HepG2 (cell line): Measurements from ENCODE around the gene MARCO.

Source experiments
- EZH2 ChIP-seq: conservative IDR thresholded peaks from 2 replicates; pipeline ENCODE4 v1.6.1; 2012; ENCODE audit warnings: mild to moderate bottlenecking, low read depth, low read length, moderate library complexity
- GLI4 ChIP-seq: sonication (generic); formaldehyde crosslinking; IDR thresholded peaks from 2 replicates; pipeline ENCODE4 v1.5.1; 2020; ENCODE audit warnings: missing genetic modification reagents, mild to moderate bottlenecking, moderate library complexity, borderline replicate concordance
- GTF2F1 ChIP-seq: fragments of 150-350 bp; IDR thresholded peaks from 2 replicates; pipeline ENCODE4 v1.6.1; 2014; ENCODE audit warnings: low read length
- NCOA2 ChIP-seq: sonication (generic); formaldehyde crosslinking; IDR thresholded peaks from 2 replicates; pipeline ENCODE4 v1.8.0; 2022; ENCODE audit warnings: inconsistent platforms
- NCOA5 ChIP-seq: sonication (generic); formaldehyde crosslinking; IDR thresholded peaks from 2 replicates; pipeline ENCODE4 v1.4.0; 2020; ENCODE audit warnings: missing genetic modification reagents
- NFYB ChIP-seq: sonication (generic); formaldehyde crosslinking; IDR thresholded peaks from 2 replicates; pipeline ENCODE4 v1.4.0; 2020; ENCODE audit warnings: missing genetic modification reagents
- PAWR ChIP-seq: sonication (generic); formaldehyde crosslinking; IDR thresholded peaks from 2 replicates; pipeline ENCODE4 v1.4.0; 2020; ENCODE audit warnings: missing genetic modification reagents, mild to moderate bottlenecking, borderline replicate concordance
- RFX5 ChIP-seq: IDR thresholded peaks from 2 replicates; pipeline ENCODE4 v1.6.1; 2011; ENCODE audit warnings: low read depth, low read length, improper control_type of control experiment
- TARDBP ChIP-seq: sonication (generic); formaldehyde crosslinking; IDR thresholded peaks from 2 replicates; pipeline ENCODE4 v1.8.0; 2022; ENCODE audit warnings: mild to moderate bottlenecking, missing genetic modification reagents
- TRIM24 ChIP-seq: sonication (generic); formaldehyde crosslinking; IDR thresholded peaks from 2 replicates; pipeline ENCODE4 v1.8.0; 2022; ENCODE audit warnings: mild to moderate bottlenecking, missing genetic modification reagents
- ZBTB1 ChIP-seq: sonication (generic); formaldehyde crosslinking; IDR thresholded peaks from 2 replicates; pipeline ENCODE4 v1.4.0; 2020; ENCODE audit warnings: missing genetic modification reagents, borderline replicate concordance
- ZFP82 ChIP-seq: sonication (generic); formaldehyde crosslinking; IDR thresholded peaks from 2 replicates; pipeline ENCODE4 v1.5.1; 2020; ENCODE audit warnings: mild to moderate bottlenecking, missing genetic modification reagents, borderline replicate concordance
- TF ChIP-seq, protein P1 (sequence below): sonication (generic); formaldehyde crosslinking; IDR thresholded peaks from 2 replicates; pipeline ENCODE4 v1.5.0; 2020; ENCODE audit warnings: mild to moderate bottlenecking, missing genetic modification reagents, moderate library complexity
- TF ChIP-seq, protein P2 (sequence below): sonication (generic); formaldehyde crosslinking; IDR thresholded peaks from 2 replicates; pipeline ENCODE4 v1.8.1; 2023; ENCODE audit warnings: missing genetic modification reagents, inconsistent platforms, borderline replicate concordance

DNA sequence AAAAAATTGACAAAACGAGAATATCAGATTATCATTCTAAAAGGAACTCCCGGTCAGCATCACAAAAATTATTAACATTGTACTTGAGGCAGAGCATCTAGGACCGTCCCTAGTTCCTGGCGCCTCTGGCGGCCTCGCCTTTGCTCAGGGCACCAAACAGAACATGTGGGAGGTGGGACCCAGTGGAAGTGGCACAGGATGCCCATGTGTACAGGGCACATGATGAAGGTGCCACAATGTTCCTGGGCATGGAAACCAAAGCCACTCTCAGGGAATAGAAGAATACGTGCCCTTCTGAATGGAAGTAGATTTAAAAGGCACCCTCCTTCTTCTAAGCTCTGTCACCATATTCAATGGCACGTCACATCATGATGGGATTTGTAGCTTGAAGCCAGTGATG lies 30.1 kb upstream of the MARCO start:
- TF ChIP-seq TARDBP (CRISPR knock-in tag) (no peak), PAWR (CRISPR knock-in tag) (no peak), GLI4 (CRISPR knock-in tag) (no peak), TRIM24 (CRISPR knock-in tag) (no peak), GTF2F1 (no peak), NFYB (CRISPR knock-in tag) (no peak), NCOA2 (no peak), ZFP82 (CRISPR knock-in tag) (no peak), NCOA5 (CRISPR knock-in tag) (no peak), EZH2 (no peak), RFX5 (no peak), ZBTB1 (CRISPR knock-in tag) (no peak)
- TF ChIP-seq, protein P1, sequence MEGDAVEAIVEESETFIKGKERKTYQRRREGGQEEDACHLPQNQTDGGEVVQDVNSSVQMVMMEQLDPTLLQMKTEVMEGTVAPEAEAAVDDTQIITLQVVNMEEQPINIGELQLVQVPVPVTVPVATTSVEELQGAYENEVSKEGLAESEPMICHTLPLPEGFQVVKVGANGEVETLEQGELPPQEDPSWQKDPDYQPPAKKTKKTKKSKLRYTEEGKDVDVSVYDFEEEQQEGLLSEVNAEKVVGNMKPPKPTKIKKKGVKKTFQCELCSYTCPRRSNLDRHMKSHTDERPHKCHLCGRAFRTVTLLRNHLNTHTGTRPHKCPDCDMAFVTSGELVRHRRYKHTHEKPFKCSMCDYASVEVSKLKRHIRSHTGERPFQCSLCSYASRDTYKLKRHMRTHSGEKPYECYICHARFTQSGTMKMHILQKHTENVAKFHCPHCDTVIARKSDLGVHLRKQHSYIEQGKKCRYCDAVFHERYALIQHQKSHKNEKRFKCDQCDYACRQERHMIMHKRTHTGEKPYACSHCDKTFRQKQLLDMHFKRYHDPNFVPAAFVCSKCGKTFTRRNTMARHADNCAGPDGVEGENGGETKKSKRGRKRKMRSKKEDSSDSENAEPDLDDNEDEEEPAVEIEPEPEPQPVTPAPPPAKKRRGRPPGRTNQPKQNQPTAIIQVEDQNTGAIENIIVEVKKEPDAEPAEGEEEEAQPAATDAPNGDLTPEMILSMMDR (CRISPR knock-in tag) = no peak
- TF ChIP-seq, protein P2, sequence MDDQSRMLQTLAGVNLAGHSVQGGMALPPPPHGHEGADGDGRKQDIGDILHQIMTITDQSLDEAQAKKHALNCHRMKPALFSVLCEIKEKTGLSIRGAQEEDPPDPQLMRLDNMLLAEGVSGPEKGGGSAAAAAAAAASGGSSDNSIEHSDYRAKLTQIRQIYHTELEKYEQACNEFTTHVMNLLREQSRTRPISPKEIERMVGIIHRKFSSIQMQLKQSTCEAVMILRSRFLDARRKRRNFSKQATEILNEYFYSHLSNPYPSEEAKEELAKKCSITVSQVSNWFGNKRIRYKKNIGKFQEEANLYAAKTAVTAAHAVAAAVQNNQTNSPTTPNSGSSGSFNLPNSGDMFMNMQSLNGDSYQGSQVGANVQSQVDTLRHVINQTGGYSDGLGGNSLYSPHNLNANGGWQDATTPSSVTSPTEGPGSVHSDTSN (CRISPR knock-in tag) = no peak
